HK-2 (cell line): ENCODE measurements around the gene LOXL3.

Source experiments
- DNase-seq: peaks from one replicate; pipeline ENCODE4 v3.0.0-alpha.2; 2018; ENCODE audit not compliant: unreplicated experiment

The LOXL3 gene

GRCh38 chr2:74505448-74506246 is 48.1 kb downstream of the LOXL3 start:
- DNase-seq: no peak

- DNase-seq: no peak
These were observed 49.2 kb downstream of the LOXL3 start for GRCh38 chr2:74504591-74504990.

GRCh38 chr2:74503506-74504475 is 50.0 kb downstream of the LOXL3 start:
- no peak for DNase-seq

- DNase-seq: peak; percentile 87
These were observed 50.8 kb downstream of the LOXL3 start for GRCh38 chr2:74502720-74503505.

GRCh38 chr2:74502147-74502719 is 51.5 kb downstream of the LOXL3 start:
- no peak for DNase-seq

DNA sequence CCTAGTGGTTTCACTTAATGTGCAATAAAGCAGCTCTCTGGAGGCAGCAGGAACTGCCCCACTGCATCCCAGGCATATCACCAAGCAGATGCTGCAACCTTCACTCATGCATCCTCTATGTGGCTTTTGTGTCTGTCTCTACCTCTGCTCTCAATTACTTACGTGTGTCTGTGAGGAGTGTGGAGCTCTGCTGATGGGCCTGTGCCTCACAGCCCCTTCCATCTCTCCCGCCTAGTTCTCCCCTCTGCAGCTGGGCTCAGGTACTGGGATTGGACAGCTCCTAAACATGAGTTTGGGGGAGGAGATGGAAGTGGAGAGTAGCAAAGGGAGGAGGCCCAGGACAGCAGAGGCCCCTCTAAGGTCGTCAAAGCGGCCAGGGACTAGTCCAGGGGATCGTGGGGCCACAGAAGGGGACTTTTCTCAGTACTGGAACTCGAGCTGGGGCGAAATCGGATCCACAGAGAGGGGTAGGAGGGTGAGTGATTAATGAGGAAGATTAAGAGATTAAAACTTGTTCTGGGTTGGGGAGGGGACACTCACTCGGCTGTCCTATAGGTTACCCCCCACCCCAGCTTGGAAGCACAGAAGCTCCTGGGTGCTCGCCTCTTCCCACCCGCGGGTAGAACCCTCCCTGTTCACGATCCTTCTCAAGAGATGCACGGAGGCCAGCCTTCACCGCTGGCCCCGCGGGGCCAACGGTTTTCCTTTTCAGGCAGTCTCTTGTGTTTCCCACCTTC is 52.2 kb downstream of the LOXL3 start:
- no peak for DNase-seq

GRCh38 chr2:74500578-74500946 is 53.2 kb downstream of the LOXL3 start:
- DNase-seq: no peak

DNA sequence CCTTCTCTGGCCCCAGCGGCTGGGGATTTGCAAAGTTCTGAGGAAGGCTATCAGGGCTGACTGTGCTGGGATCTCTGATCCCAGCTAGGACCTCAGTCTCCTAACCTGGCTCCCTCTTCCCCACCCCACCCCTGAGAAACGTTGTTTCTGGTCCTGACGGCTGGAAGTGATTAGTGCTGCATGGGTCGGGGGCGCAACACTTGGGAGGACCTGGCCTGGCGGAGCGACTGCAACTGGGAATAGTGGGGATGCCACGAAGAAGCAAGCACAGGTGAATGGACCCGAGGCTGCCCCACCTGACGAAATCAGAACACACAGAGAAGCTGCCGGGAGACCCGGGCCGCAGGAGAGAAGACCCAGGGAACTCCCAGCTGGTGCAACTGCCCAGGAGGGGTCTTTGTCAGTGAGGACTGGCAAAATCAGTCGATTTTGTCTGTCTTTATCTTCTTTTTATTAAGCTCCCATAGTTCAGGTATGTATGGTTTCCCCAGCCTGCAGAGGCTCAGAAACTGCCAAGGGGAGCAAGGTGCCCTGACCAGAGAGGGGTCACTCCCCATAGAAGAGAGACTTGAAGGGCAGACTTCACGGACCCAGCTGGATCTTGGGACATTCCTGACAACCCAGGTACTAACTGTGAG is 53.7 kb downstream of the LOXL3 start:
- DNase-seq: no peak

- no peak for DNase-seq
These were observed 54.3 kb downstream of the LOXL3 start, which contains the start of gene LBX2 for GRCh38 chr2:74499267-74499939. Gene LBX2 (minus strand): TSS chr2:74499603. CDS start chr2:74499537, 66 bp downstream.

- peak; percentile 23 for DNase-seq
These were observed 55.1 kb downstream of the LOXL3 start for GRCh38 chr2:74498500-74499266.

- DNase-seq: no peak
These were observed 55.8 kb downstream of the LOXL3 start for GRCh38 chr2:74497777-74498499.

DNA sequence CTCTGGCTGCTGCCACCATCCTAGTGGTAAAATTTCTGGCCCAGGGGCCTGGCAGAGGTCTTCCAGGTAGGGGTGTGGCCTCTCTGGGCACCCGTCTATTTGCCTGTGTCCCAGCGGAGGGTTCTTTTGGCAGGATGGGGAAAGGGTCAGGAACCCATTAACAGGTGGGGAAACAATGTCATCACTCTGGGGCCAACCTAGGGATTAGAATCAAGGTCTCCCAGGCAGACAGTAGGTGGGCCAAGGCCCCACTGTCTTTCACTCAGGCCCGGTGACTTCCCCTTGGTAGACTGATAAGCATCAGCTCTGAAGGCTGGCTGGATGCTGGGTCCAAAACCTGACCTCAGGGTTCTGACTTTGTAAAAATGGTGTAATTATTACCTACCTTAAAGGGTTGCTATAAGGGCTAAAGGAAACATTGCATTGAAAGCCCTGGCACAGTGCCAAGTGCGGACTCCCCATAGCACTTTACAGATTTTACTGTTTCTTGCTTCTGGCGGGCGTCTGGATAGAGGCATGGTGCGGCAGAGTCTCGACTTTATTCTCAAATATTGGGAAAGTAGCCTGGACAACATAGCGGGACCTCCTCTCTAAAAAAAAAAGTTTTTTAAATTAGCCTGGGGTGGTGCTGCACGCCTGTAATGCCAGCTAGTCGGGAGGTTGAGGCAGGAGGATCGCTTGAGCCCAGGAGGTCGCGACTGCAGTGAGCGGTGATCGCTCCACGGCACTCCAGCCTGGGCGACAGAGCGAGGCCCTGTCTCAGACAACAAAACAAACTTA is 56.6 kb downstream of the LOXL3 start:
- no peak for DNase-seq

GRCh38 chr2:74495440-74495839 is 58.3 kb downstream of the LOXL3 start:
- DNase-seq: no peak

GRCh38 chr2:74493546-74493945 is 60.2 kb downstream of the LOXL3 start:
- no peak for DNase-seq

DNA sequence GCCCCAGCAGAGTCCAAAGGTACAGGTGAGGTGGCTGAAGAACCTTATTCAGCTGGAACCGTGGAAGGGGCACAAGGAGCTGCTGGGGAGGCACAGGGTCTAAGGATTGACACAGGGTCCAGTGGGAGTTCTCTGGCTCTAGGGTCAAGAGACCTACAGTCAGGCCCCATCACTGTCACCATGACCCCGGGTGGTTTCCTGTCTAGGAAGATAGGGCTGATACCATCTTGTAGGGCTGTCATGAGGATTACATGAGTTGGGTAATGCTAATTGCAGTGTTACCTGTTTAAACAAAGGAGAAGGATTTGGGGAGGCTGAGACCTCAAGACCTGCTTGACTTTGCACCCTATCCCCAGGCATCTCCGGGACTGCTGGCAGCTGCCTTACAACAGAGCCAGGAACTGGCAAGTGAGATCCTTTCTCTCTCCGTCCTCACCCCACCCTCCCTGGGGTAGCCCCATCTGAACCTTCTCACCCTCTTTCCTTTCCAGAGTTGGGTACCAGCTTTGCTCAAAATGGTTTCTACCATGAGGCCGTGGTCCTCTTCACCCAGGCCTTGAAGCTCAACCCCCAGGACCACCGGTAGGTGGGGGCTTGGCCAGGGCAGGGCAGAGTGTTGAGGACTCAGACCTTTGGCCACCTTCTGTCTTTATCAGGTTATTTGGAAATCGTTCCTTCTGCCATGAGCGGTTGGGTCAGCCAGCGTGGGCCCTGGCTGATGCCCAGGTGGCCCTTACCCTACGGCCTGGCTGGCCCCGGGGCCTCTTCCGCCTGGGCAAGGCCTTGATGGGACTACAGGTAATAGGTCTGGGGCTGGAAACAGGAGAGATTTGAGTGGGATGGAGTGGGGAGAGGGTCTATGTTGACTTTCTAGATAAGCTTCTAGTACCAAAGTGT is 61.8 kb downstream of the LOXL3 start:
- no peak for DNase-seq

DNA sequence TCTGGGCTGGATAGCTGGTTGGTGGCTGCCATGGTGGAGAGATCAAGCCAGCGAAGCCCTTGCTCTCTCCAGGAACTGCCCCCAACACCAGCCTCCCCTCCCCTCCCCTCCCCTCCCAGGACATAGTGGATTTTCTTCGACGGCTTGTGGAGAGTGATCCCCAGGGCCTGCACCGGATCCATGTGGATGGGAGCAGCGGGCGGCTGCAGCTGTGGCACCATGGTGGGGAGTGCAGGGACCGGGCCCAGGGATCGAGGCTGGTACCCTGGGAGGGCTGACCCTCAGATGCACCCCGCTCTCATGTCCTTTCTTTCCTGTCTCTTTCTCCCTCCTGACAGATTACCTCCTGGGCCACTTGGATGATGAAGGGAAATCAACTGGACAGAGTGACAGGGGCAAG is 63.8 kb downstream of the LOXL3 start:
- DNase-seq: no peak
